GM23338 (cell line): ENCODE measurements around the gene UGGT2. TPM values are rescaled to one million over a fixed set of nuclear protein-coding genes. Genes with fewer than 3 reads are reported as not detected.

ENCODE experiments used
- ATAC-seq: fragments of 200-7000 bp; cut with Tn5 transposase; 3 replicates; pipeline ENCODE4 v1.9.1; 2020
- DNase-seq: peaks from one replicate; pipeline ENCODE4 v3.0.0-alpha.2; 2015; ENCODE audit warnings: low spot score
- H2AFZ ChIP-seq: fragments of 200-600 bp; sonication (generic); 2 replicates; pipeline ENCODE4 v1.8.0; 2016; ENCODE audit warnings: antibody characterized with exemption, mild to moderate bottlenecking, moderate library complexity
- H3F3A ChIP-seq: fragments of 200-600 bp; sonication (generic); replicated peaks from 2 replicates; pipeline ENCODE4 v1.8.0; 2017; ENCODE audit warnings: antibody characterized with exemption, mixed run types, low read depth
- H3K27ac ChIP-seq: fragments of 200-600 bp; sonication (generic); 2 replicates; pipeline ENCODE4 v1.6.1; 2016; ENCODE audit warnings: low read depth
- H3K27me3 ChIP-seq: fragments of 200-600 bp; sonication (generic); 2 replicates; pipeline ENCODE4 v1.8.0; 2016; ENCODE audit warnings: mild to moderate bottlenecking, mixed run types, moderate library complexity; ENCODE audit not compliant: insufficient read depth
- H3K36me3 ChIP-seq: fragments of 200-600 bp; sonication (generic); 2 replicates; pipeline ENCODE4 v1.8.0; 2016; ENCODE audit warnings: mild to moderate bottlenecking; ENCODE audit not compliant: insufficient read depth
- H3K4me1 ChIP-seq: fragments of 200-600 bp; sonication (generic); 2 replicates; pipeline ENCODE4 v1.8.0; 2016; ENCODE audit warnings: mild to moderate bottlenecking, moderate library complexity; ENCODE audit not compliant: insufficient read depth
- H3K4me2 ChIP-seq: fragments of 200-600 bp; sonication (generic); 2 replicates; pipeline ENCODE4 v1.7.1; 2017; ENCODE audit warnings: mixed run types
- H3K4me3 ChIP-seq: fragments of 200-600 bp; sonication (generic); 2 replicates; pipeline ENCODE4 v1.6.1; 2016; ENCODE audit warnings: mixed run types
- H3K79me2 ChIP-seq: fragments of 200-600 bp; sonication (generic); replicated peaks from 2 replicates; pipeline ENCODE4 v1.8.0; 2017; ENCODE audit warnings: mild to moderate bottlenecking; ENCODE audit not compliant: insufficient read depth
- H3K9me2 ChIP-seq: fragments of 200-600 bp; sonication (generic); 2 replicates; pipeline ENCODE4 v1.8.0; 2017; ENCODE audit not compliant: insufficient read depth
- H4K20me1 ChIP-seq: fragments of 200-600 bp; sonication (generic); replicated peaks from 2 replicates; pipeline ENCODE4 v1.8.0; 2017; ENCODE audit warnings: mild to moderate bottlenecking; ENCODE audit not compliant: insufficient read depth
- H3K27ac Mint-ChIP-seq: 2 replicates; pipeline ENCODE4 v1.8.0; 2020; ENCODE audit warnings: inconsistent platforms, mild to moderate bottlenecking, moderate library complexity, mixed read lengths
- H3K27me3 Mint-ChIP-seq: 3 replicates; pipeline ENCODE4 v1.8.0; 2022; ENCODE audit warnings: low read depth, mild to moderate bottlenecking, moderate library complexity, mixed read lengths, inconsistent platforms; ENCODE audit not compliant: insufficient read depth, poor library complexity
- H3K36me3 Mint-ChIP-seq: 3 replicates; pipeline ENCODE4 v1.8.0; 2021; ENCODE audit warnings: low read depth, mild to moderate bottlenecking, inconsistent platforms, moderate library complexity, mixed read lengths
- H3K4me1 Mint-ChIP-seq: 3 replicates; pipeline ENCODE4 v1.8.0; 2020; ENCODE audit warnings: mild to moderate bottlenecking, inconsistent platforms, mixed read lengths
- H3K4me3 Mint-ChIP-seq: 3 replicates; pipeline ENCODE4 v1.8.0; 2021; ENCODE audit warnings: moderate library complexity, mild to moderate bottlenecking, inconsistent platforms, mixed read lengths
- H3K9me3 Mint-ChIP-seq: 3 replicates; pipeline ENCODE4 v1.8.0; 2020; ENCODE audit warnings: moderate library complexity, mild to moderate bottlenecking, inconsistent platforms, mixed read lengths
- CREB1 ChIP-seq: fragments of 250-450 bp; sonication (Bioruptor Pico); IDR thresholded peaks from 2 replicates; pipeline ENCODE4 v1.5.0; 2020; ENCODE audit warnings: low read depth, mild to moderate bottlenecking, moderate library complexity
- EZH2 ChIP-seq: fragments of 200-600 bp; sonication (generic); IDR thresholded peaks from one replicate; pipeline ENCODE4 v1.8.0; 2017; ENCODE audit warnings: antibody characterized with exemption, mild to moderate bottlenecking, low read depth; ENCODE audit not compliant: unreplicated experiment
- EZH2phosphoT487 ChIP-seq: fragments of 200-600 bp; sonication (generic); IDR thresholded peaks from one replicate; pipeline ENCODE4 v1.8.1; 2018; ENCODE audit warnings: antibody characterized with exemption; ENCODE audit not compliant: unreplicated experiment
- JUNB ChIP-seq: IDR thresholded peaks from one replicate; pipeline ENCODE4 v1.6.1; 2016; ENCODE audit warnings: antibody characterized with exemption; ENCODE audit not compliant: unreplicated experiment
- NANOG ChIP-seq: IDR thresholded peaks from 2 replicates; pipeline ENCODE4 v1.6.1; 2016; ENCODE audit warnings: antibody characterized with exemption, borderline replicate concordance
- POLR2AphosphoS5 ChIP-seq: IDR thresholded peaks from 2 replicates; pipeline ENCODE4 v1.6.1; 2016; ENCODE audit warnings: antibody characterized with exemption, low read depth
- STAT1 ChIP-seq: IDR thresholded peaks from one replicate; pipeline ENCODE4 v1.6.1; 2016; ENCODE audit warnings: antibody characterized with exemption; ENCODE audit not compliant: unreplicated experiment
- ZNF114 ChIP-seq: fragments of 250-450 bp; sonication (Bioruptor Pico); IDR thresholded peaks from 2 replicates; pipeline ENCODE4 v1.5.0; 2020; ENCODE audit warnings: mild to moderate bottlenecking, moderate library complexity
- ZNF331 ChIP-seq: fragments of 250-450 bp; sonication (Bioruptor Pico); IDR thresholded peaks from 2 replicates; pipeline ENCODE4 v1.5.0; 2020; ENCODE audit warnings: low read depth, mild to moderate bottlenecking, moderate library complexity
- polyA plus RNA-seq: library from polyadenylated mRNA; unstranded; fragments of >200 nt; fragmentation: Nextera tagmentation; extraction: Ambion mirVana; gene quantifications from 2 replicates; pipeline ENCODE4 v1.2.1, GENCODE V29; 2016
- total RNA-seq: library from RNA; depleted of rRNA; stranded (reverse); fragments of >200 nt; shearing (Covaris generic); gene quantifications from 2 replicates; pipeline ENCODE4 v1.2.3, GENCODE V29; 2014
- TF ChIP-seq, protein P1 (sequence below): IDR thresholded peaks from one replicate; pipeline ENCODE4 v1.6.1; 2018; ENCODE audit warnings: antibody characterized with exemption; ENCODE audit not compliant: unreplicated experiment

UGGT2 gene
- total and polyA plus RNA-seq, 2 experiments from 2014 or later, result 44.0 to 60.5 TPM

- H3K27ac Mint-ChIP-seq, result peak overlapping the region; percentile 78; the same call in 1 of the 2 replicates
Measured at GRCh38 chr13:95896301-95896700, 156.9 kb downstream of the UGGT2 start.

DNA sequence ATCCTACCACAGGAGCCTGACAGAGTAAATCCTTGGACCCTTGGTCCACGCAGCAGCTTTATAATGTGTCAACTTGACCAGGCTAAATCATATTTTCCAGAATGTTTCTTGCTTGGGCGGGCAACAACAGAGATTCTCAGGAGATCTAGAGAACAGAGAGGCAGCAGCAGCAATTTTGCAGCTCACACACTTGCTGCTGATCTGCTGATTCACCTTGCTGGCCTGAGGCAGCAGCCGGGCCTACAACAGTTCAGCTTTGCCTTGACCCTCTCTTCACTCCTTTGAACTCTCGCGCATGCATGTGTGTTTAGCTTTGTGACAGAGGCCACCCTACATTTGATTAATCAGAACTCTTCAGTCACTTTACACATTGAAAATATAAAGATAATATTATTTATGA lies 159.3 kb downstream of the UGGT2 start:
- Histone ChIP-seq H3K36me3 (no peaks in the 10 kb centered on the region), H3K9me2 (no peaks in the 10 kb centered on the region), H3K4me3 (no peak overlapping the region), H4K20me1 (no peaks in the 10 kb centered on the region), H2AFZ (no peak overlapping the region), H3K27ac (no peak overlapping the region), H3F3A (no peaks in the 10 kb centered on the region), H3K27me3 (no peaks in the 10 kb centered on the region), H3K4me1 (no peaks in the 10 kb centered on the region), H3K79me2 (no peaks in the 10 kb centered on the region), H3K4me2 (no peak overlapping the region)
- TF ChIP-seq NANOG (no peak), STAT1 (no peak)
- ATAC-seq (no peak), DNase-seq (no peak)
- no peaks in the 10 kb centered on the region for H3K27me3 Mint-ChIP-seq
- no peaks in the 10 kb centered on the region for H3K4me1 Mint-ChIP-seq
- H3K27ac Mint-ChIP-seq, result peak overlapping the region; percentile 88; the same call in 1 of the 2 replicates
- no peak overlapping the region for H3K4me3 Mint-ChIP-seq
- H3K36me3 Mint-ChIP-seq, result peaks cover 4% of the 10 kb centered on the region; the same call in 1 of the 3 replicates
- H3K9me3 Mint-ChIP-seq, result no peaks in the 10 kb centered on the region

More at GRCh38 chr13:95896301-95896700, 156.9 kb downstream of the UGGT2 start:
- no peaks in the 10 kb centered on the region for H3K4me1 ChIP-seq
- no peaks in the 10 kb centered on the region for H3F3A ChIP-seq
- DNase-seq (no peak), ATAC-seq (no peak)
- H3K4me3 Mint-ChIP-seq, result no peak overlapping the region
- no peaks in the 10 kb centered on the region for H3K9me2 ChIP-seq
- H3K9me3 Mint-ChIP-seq, result no peaks in the 10 kb centered on the region
- no peaks in the 10 kb centered on the region; the same call in 1 of the 2 replicates for H3K36me3 ChIP-seq
- no peak overlapping the region for H2AFZ ChIP-seq
- H3K4me1 Mint-ChIP-seq, result no peaks in the 10 kb centered on the region
- H3K4me3 ChIP-seq, result no peak overlapping the region
- no peaks in the 10 kb centered on the region for H4K20me1 ChIP-seq
- TF ChIP-seq JUNB, result no peak
- TF ChIP-seq EZH2phosphoT487, result no peak
- TF ChIP-seq POLR2AphosphoS5, result no peak
- TF ChIP-seq ZNF331, result no peak
- no peak for TF ChIP-seq ZNF114 (CRISPR knock-in tag)
- no peaks in the 10 kb centered on the region for H3K79me2 ChIP-seq
- H3K4me2 ChIP-seq, result no peak overlapping the region
- H3K27me3 ChIP-seq, result no peaks in the 10 kb centered on the region
- no peak overlapping the region for H3K27ac ChIP-seq
- H3K27me3 Mint-ChIP-seq, result no peaks in the 10 kb centered on the region
- H3K36me3 Mint-ChIP-seq, result no peaks in the 10 kb centered on the region

- H3K36me3 Mint-ChIP-seq, result peaks cover 1% of the 10 kb centered on the region; the same call in 1 of the 3 replicates
- ATAC-seq (no peak), DNase-seq (no peak)
- no peaks in the 10 kb centered on the region for H3K27me3 ChIP-seq
- no peaks in the 10 kb centered on the region for H3F3A ChIP-seq
- no peak overlapping the region for H2AFZ ChIP-seq
- H3K27ac ChIP-seq, result no peak overlapping the region
- H4K20me1 ChIP-seq, result no peaks in the 10 kb centered on the region
- no peak overlapping the region for H3K4me2 ChIP-seq
- H3K4me1 ChIP-seq, result no peaks in the 10 kb centered on the region
- H3K4me3 Mint-ChIP-seq, result no peak overlapping the region
- H3K9me3 Mint-ChIP-seq, result no peaks in the 10 kb centered on the region
- H3K27me3 Mint-ChIP-seq, result no peaks in the 10 kb centered on the region
- H3K36me3 ChIP-seq, result no peaks in the 10 kb centered on the region
- no peaks in the 10 kb centered on the region for H3K4me1 Mint-ChIP-seq
- H3K27ac Mint-ChIP-seq, result no peak overlapping the region
- H3K79me2 ChIP-seq, result no peaks in the 10 kb centered on the region
- H3K9me2 ChIP-seq, result no peaks in the 10 kb centered on the region
- no peak overlapping the region for H3K4me3 ChIP-seq
- TF ChIP-seq STAT1, result no peak
- no peak for TF ChIP-seq CREB1 (CRISPR knock-in tag)
- no peak for TF ChIP-seq ZNF331
- no peak for TF ChIP-seq POLR2AphosphoS5
- TF ChIP-seq NANOG, result no peak
- TF ChIP-seq EZH2phosphoT487, result no peak
- TF ChIP-seq JUNB, result no peak
- TF ChIP-seq, protein P1, sequence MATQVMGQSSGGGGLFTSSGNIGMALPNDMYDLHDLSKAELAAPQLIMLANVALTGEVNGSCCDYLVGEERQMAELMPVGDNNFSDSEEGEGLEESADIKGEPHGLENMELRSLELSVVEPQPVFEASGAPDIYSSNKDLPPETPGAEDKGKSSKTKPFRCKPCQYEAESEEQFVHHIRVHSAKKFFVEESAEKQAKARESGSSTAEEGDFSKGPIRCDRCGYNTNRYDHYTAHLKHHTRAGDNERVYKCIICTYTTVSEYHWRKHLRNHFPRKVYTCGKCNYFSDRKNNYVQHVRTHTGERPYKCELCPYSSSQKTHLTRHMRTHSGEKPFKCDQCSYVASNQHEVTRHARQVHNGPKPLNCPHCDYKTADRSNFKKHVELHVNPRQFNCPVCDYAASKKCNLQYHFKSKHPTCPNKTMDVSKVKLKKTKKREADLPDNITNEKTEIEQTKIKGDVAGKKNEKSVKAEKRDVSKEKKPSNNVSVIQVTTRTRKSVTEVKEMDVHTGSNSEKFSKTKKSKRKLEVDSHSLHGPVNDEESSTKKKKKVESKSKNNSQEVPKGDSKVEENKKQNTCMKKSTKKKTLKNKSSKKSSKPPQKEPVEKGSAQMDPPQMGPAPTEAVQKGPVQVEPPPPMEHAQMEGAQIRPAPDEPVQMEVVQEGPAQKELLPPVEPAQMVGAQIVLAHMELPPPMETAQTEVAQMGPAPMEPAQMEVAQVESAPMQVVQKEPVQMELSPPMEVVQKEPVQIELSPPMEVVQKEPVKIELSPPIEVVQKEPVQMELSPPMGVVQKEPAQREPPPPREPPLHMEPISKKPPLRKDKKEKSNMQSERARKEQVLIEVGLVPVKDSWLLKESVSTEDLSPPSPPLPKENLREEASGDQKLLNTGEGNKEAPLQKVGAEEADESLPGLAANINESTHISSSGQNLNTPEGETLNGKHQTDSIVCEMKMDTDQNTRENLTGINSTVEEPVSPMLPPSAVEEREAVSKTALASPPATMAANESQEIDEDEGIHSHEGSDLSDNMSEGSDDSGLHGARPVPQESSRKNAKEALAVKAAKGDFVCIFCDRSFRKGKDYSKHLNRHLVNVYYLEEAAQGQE, result no peak
- TF ChIP-seq EZH2, result no peak
Measured at GRCh38 chr13:95882121-95882520, 171.1 kb downstream of the UGGT2 start.
